IPS-NIHi7 (cell line): ENCODE results near the gene WFIKKN1.

Source experiments
- DNase-seq: peaks from one replicate; pipeline ENCODE4 v3.0.0; 2012; ENCODE audit warnings: mixed read lengths; ENCODE audit errors: extremely low spot score

Gene WFIKKN1

DNA sequence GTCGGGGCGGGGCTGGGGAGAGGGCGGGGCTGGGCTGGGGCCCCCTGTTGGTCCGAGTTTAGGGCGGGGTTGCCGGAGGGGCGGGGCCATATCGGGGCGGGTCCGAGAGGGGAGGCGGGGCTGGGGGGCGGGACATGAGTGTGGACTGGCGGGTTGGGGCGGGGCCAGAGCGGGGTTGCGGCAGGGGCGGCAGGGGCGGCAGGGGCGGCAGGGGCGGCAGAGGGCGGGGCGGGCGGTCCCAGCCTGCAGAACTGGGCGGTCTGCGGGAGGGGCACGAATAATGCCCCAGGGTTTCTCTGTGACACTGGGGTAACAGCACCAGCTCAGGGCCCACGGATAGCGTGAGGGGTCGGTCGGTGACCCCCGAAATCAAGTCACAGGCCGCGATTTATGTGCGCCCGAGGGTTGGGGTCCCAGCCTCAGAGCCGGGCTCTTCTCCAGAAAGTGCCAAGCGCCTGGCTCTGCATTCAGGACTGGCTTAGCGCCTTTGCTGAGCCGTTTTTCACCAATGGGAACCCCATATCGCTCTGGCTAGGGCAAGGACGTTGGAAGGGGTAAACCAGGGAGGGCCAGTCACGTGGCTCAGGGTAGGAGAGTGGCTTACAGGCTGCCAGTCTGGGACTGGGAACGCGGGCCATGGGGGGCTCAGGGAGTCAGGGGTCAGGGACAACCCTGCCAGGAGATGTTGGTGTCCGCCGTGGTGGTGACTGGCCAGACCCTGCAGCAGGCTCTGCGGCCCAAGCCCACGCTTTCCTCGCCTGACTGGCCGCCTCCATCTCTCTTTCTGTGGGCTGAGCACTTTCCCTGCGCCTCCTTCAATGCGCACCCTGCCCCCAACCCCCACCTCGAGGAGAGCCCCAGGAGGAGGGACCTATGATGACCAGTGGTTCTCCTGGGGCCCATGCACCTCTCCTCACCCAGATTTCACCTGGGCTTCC lies 6.6 kb downstream of the WFIKKN1 start:
- peak; percentile 95 for DNase-seq

DNA sequence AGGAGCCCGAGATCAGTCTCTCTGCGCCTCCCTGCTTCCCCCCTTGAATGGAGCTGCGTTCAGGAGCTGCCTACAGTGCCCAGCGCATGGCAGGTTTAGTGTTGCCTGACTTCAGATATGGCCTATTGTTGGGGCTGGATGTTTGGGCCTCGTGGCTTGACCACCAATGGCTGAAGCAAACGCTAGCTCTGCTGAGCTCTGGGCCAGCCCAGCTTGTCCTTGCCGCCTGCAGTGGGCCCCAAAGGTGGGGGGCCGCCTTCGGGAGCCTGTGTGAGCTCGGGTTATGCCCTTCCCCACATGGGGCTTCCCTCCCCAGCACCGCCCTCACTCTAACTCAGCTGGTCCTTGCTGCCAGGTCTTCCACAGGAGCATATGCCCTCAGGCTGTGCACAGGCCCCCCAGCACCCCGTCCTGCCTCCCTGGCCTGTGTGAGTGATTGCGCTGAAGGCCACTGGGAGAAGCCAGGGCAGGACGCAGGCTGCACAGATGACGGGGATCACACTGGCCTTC lies 7.3 kb downstream of the WFIKKN1 start:
- DNase-seq, result no peak

GRCh38 chr16:638836-639235 lies 8.1 kb downstream of the WFIKKN1 start:
- DNase-seq, result no peak

- DNase-seq, result no peak
These were observed 9.8 kb downstream of the WFIKKN1 start for GRCh38 chr16:640614-641013.

DNA sequence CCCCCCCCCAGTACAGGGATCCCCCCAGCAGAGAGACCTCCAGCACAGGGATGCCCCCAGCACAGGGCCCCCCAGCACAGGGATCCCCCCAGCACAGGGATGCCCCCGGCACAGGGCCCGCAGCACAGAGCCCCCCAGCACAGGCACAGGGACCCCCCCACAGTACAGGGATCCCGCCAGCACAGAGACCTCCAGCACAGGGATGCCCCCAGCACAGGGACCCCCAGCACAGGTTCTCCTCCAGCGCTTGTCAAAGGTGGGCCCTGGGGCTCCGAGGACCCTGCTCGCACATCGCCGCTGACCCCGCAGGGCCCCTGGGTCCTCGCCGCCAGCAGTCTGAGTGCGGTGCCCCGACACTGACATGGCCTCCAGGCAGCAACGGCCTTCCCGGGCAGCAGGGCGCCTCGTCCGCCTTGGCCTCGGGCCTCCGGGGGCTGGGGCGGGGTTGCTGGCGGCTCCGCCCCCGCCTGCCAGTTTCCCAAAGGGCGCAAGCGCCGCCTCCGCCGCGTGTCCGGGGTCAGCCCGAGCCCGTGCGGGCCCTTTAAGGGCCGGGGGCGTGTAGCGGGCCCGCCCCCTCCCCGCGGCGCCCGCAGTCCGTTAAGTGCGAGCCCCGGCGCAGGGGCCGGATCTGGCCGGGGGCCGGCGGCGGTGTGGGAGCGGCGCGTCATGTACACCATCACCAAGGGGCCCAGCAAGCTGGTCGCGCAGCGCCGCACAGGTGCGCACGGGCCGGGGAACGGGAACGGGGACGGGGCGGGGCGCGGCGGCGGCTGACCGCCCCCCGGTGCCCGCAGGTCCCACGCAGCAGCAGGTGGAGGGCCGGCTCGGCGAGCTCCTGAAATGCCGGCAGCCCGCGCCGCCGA lies 10.8 kb downstream of the WFIKKN1 start, which contains the start of gene MCRIP2:
Gene MCRIP2, plus strand, starts transcription at position 503 of the 863 bp plus-strand sequence. Its CDS starts 164 bp downstream, at position 667.
- peak; percentile 92 for DNase-seq

DNA sequence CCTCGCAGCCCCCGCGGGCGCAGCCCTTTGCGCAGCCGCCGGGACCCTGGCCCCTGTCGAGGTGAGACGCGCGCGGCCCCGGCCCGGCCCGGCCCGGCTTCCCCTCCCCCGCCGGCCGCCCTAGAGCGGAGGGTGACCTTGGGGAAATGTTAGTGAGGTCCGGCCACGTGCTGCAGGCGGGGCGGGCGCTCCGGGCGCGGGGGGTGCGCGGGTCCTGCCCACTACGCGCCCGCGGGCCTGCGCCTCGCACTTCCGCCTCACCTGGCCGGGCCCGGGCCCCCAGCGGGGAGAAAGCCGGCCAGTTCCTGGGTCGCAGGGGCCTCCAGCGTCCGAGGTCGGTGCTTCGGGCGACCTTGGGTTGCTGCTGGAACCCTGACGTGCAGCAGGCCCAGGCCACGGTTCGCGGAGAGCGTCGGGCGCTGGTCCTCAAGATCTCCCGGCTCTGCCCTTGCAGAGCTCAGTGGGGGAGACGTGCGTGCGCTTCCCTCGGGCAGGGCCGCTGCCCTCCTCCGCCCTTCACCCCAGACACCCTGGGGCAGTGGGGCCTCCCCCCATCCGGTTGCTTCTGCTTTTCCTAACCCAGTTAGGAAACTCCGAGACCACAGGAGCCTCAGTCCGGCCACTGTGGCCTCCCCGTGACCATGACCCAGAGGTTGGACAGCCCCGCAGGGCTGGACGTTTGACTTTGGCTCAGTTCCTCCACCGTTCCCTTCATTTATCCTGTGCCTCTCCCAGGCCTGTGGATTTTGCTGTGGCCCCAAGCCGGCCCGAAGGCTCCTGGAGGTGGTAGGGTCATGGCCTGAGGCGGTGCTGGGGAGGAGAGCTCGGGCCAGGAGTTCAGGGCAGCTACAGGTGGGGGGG lies 11.6 kb downstream of the WFIKKN1 start:
- no peak for DNase-seq

DNA sequence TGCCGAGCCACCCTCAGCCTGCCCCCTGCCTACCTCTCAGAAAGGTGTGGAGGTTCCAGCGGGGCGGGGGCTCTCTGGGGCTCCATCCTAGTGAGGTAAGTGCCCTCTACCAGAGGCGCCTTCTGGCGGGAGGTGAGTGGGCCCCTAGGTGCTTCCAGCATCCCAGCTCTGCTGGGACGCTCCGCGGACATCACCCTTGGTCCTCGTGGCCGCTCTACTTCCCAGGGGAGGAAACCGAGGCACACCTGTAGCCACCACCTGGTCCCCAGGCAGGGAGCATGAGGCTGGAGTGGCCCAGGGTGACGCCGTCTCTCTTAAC lies 12.2 kb downstream of the WFIKKN1 start:
- DNase-seq, result no peak

- DNase-seq, result no peak
These were observed 13.8 kb downstream of the WFIKKN1 start for GRCh38 chr16:644556-644955.

GRCh38 chr16:645852-646678 lies 15.3 kb downstream of the WFIKKN1 start:
- DNase-seq, result no peak

- no peak for DNase-seq
These were observed 15.9 kb downstream of the WFIKKN1 start for GRCh38 chr16:646679-647172.

GRCh38 chr16:647173-647902 lies 16.6 kb downstream of the WFIKKN1 start:
- DNase-seq, result no peak

- DNase-seq, result peak; percentile 71
These were observed 17.4 kb downstream of the WFIKKN1 start for GRCh38 chr16:648071-648780.

GRCh38 chr16:648781-649589 lies 18.2 kb downstream of the WFIKKN1 start, which contains the start of gene WDR90:
TSS of gene WDR90 (plus strand) at chr16:649365. CDS start at chr16:649417, 52 bp downstream.
- peak; percentile 97 for DNase-seq

DNA sequence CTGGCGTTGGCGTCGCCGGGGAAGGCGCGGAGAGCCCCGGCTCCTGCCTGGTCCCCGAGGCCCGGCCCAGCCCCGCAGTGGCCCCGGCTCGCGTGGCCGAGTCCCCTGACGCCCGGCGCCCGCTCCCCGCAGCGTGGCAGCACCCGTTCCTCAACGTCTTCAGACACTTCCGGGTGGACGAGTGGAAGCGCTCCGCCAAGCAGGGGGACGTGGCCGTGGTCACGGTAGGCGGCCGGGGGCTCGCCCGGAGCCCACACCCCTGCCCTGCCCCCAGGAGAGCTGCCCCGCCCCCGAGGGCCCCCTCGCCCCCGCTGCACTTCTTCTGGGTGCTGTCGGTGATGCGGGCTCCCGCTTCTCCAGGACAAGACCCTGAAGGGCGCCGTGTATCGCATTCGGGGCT lies 18.8 kb downstream of the WFIKKN1 start:
- DNase-seq, result no peak

DNA sequence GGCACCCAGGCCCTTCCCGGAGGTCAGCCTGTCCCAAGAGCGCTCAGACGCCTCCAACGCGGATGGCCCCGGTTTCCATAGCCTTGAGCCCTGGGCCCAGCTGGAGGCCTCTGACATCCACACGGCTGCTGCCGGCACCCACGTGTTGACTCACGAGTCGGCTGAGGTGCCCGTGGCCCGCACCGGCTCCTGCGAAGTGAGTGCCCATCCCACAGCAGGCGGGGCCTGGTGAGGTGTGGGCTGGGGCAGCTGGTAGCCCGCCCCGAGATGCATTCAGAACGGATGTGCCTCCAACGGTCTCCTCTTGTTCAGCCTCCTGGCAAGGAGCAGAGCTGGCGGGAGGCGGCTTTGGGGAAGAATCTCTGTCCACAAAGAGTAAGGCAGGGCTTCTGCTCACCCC lies 21.1 kb downstream of the WFIKKN1 start:
- no peak for DNase-seq

GRCh38 chr16:652454-653305 lies 21.9 kb downstream of the WFIKKN1 start:
- DNase-seq, result no peak

- no peak for DNase-seq
These were observed 23.2 kb downstream of the WFIKKN1 start for GRCh38 chr16:654034-654433.
